ENCODE results near the gene CACNG1. TPM values are rescaled to one million over a fixed set of nuclear protein-coding genes. Genes with fewer than 3 reads are reported as not detected.

CACNG1 gene
- total RNA-seq, 4 donors from 2014 or later, result not detected

DNA sequence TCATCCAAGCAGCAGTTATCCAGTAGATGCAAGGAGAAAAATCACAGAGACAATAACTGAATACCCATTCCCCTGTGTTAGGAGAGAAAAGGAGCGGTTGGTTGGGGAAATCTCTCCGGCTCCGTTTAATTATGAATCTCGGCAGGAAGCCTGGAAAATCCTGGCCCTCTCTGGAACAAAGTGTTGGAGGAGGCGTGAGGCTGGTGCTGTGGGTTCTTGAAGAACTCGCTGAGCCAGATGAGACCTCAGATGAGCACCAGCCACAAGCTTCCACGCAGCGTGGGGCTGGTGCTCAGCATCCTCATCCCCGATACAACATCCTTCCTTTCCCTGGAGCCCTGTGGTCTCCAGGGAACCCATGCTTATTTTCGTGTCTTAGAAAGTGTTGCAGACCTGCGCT lies 40.2 kb upstream of the CACNG1 start:
- Histone ChIP-seq H3K36me3 (no peaks in the 10 kb centered on the region), H3K9me3 (peaks cover 4% of the 10 kb centered on the region), H3K27me3 (peaks cover 8% of the 10 kb centered on the region), H3K4me1 (no peaks in the 10 kb centered on the region), H3K4me3 (no peak overlapping the region), H3K27ac (no peak overlapping the region)
- TF ChIP-seq POLR2A (IDR thresholded peaks at IDR 0.05), result no peak
- no peak for TF ChIP-seq POLR2AphosphoS5 (IDR thresholded peaks at IDR 0.05)
- no peak for TF ChIP-seq EP300 (IDR thresholded peaks at IDR 0.05)
- TF ChIP-seq, protein P1, sequence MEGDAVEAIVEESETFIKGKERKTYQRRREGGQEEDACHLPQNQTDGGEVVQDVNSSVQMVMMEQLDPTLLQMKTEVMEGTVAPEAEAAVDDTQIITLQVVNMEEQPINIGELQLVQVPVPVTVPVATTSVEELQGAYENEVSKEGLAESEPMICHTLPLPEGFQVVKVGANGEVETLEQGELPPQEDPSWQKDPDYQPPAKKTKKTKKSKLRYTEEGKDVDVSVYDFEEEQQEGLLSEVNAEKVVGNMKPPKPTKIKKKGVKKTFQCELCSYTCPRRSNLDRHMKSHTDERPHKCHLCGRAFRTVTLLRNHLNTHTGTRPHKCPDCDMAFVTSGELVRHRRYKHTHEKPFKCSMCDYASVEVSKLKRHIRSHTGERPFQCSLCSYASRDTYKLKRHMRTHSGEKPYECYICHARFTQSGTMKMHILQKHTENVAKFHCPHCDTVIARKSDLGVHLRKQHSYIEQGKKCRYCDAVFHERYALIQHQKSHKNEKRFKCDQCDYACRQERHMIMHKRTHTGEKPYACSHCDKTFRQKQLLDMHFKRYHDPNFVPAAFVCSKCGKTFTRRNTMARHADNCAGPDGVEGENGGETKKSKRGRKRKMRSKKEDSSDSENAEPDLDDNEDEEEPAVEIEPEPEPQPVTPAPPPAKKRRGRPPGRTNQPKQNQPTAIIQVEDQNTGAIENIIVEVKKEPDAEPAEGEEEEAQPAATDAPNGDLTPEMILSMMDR (IDR thresholded peaks at IDR 0.05), result no peak
- WGBS, result 72% methylated on average over 11 of the region's 11 CpGs
- no peak for DNase-seq (ENCODE audit: low spot score in 2 of 2)

DNA sequence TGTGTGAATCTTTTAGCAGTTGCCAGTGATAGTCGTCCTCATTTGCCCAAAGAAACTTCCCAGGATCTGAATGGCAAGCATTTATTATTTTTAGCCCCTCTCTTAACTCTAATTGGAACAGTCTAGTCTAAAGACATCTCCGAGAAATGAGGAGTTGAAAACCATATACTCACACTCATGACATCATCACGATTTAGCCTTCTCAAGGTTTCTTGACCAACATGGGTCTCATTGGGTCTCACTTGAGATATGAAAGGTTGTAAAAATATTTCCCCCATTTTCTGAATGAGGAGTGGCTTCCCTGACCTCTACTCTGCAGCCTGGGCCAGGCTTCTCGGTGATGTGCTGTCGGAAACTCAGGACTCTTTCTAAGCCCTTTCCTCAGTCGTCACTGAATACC lies 37.1 kb upstream of the CACNG1 start:
- TF ChIP-seq, protein P1 (IDR thresholded peaks at IDR 0.05), result no peak
- TF ChIP-seq POLR2A (IDR thresholded peaks at IDR 0.05) (no peak), EP300 (IDR thresholded peaks at IDR 0.05) (no peak), POLR2AphosphoS5 (IDR thresholded peaks at IDR 0.05) (no peak)
- DNase-seq (ENCODE audit: low spot score in 2 of 2), result no peak
- Histone ChIP-seq H3K4me1 (no peaks in the 10 kb centered on the region), H3K4me3 (no peak overlapping the region), H3K27ac (no peak overlapping the region), H3K9me3 (peaks cover 4% of the 10 kb centered on the region), H3K36me3 (no peaks in the 10 kb centered on the region), H3K27me3 (peaks cover 22% of the 10 kb centered on the region)
- 89% methylated on average over 6 of the region's 6 CpGs for WGBS

DNA sequence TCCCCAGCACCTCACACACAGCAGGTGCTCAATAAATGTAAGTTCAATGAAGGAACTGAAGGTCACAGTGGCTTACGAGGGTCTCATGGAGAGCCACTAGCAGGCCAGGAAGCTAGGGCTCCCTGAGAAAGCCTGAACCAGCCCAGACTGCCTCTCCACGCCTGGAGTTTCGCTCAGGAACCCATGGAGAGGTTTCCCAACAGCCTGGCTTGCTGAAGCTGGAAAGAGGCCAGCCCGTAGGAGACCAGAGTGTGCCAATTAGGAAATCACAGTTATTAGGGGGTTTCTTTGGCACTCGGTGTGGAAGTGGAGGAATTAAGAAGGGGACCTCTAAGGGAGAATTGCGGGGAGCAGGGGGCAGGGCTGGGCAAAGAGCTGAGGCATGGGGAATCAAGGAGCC lies 36.3 kb upstream of the CACNG1 start:
- no peak for DNase-seq (ENCODE audit: low spot score in 2 of 2)
- WGBS, result 89% methylated on average over 6 of the region's 6 CpGs
- TF ChIP-seq, protein P1 (IDR thresholded peaks at IDR 0.05), result no peak
- TF ChIP-seq POLR2AphosphoS5 (IDR thresholded peaks at IDR 0.05) (no peak), EP300 (IDR thresholded peaks at IDR 0.05) (no peak), POLR2A (IDR thresholded peaks at IDR 0.05) (no peak)
- Histone ChIP-seq H3K27ac (no peak overlapping the region), H3K27me3 (peaks cover 26% of the 10 kb centered on the region), H3K4me1 (no peaks in the 10 kb centered on the region), H3K36me3 (no peaks in the 10 kb centered on the region), H3K4me3 (no peak overlapping the region), H3K9me3 (peaks cover 4% of the 10 kb centered on the region)

DNA sequence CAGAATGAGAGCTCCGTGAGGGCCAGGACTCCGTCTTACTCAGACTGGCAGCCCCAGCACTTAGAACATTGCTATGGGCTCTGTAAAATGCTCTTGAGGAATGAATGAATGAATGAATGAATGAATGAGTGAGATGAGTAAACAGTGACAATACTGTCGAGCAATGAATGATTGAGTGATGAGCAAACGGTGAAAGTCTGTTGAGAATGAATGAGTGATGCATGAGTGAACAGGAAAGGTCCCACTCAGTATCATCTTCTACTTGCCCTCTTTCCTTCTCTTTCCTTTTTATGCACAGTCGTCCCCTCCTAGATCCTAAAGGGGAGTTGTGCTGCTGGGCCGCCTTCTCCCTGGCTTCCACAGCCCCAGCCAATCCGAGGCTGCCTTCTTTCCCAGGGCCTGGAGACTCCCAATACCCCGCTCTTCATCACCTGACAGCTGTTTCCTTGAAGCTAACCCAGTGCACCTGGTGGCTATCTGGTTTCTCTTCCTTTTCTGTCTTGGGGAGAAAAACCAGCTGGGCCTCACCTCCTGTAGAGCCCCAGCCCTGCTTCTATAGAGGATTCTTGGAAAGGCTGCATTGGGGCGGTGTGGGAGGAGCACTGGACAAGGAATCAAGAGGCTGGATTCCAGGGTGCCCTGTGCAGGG lies 32.7 kb upstream of the CACNG1 start:
- Histone ChIP-seq H3K4me3 (no peak overlapping the region), H3K9me3 (peaks cover 4% of the 10 kb centered on the region), H3K27ac (no peak overlapping the region), H3K36me3 (no peaks in the 10 kb centered on the region), H3K4me1 (no peaks in the 10 kb centered on the region), H3K27me3 (peaks cover 28% of the 10 kb centered on the region)
- TF ChIP-seq EP300 (IDR thresholded peaks at IDR 0.05) (no peak), POLR2AphosphoS5 (IDR thresholded peaks at IDR 0.05) (no peak), POLR2A (IDR thresholded peaks at IDR 0.05) (no peak)
- TF ChIP-seq, protein P1 (IDR thresholded peaks at IDR 0.05), result no peak
- WGBS, result 76% methylated on average over 9 of the region's 9 CpGs
- no peak for DNase-seq (ENCODE audit: low spot score in 2 of 2)

DNA sequence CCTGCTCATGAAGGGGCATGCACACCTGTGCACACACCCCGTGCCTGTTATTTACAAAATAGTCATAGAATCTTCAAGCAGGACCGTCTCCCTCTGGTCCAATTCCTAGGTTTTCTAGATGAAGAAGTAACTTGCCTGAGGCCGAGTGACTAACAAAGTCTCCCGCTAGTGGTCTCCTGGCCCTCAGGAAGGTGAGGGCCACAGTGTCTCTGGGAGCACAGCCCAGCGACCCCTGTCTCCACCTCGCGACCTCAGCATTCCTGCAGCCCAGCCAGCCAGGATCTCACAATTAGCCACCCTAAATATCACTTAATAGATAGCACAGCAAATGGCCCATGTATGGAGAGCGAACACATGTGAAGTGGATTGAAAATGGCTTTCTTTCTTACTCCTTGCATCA lies 30.5 kb upstream of the CACNG1 start:
- Histone ChIP-seq H3K4me3 (no peak overlapping the region), H3K9me3 (no peaks in the 10 kb centered on the region), H3K4me1 (no peaks in the 10 kb centered on the region), H3K27ac (no peak overlapping the region), H3K36me3 (no peaks in the 10 kb centered on the region), H3K27me3 (peaks cover 28% of the 10 kb centered on the region)
- DNase-seq (ENCODE audit: low spot score in 2 of 2), result no peak
- 80% methylated on average over 8 of the region's 8 CpGs for WGBS
- TF ChIP-seq, protein P1 (IDR thresholded peaks at IDR 0.05), result no peak
- no peak for TF ChIP-seq POLR2AphosphoS5 (IDR thresholded peaks at IDR 0.05)
- no peak for TF ChIP-seq POLR2A (IDR thresholded peaks at IDR 0.05)
